Naive thymus-derived CD4-positive, alpha-beta T cell (primary cell): Measurements from ENCODE around the gene MBNL2. TPM values are rescaled to one million over a fixed set of nuclear protein-coding genes. Genes with fewer than 3 reads are reported as not detected.

Experiments used
- ATAC-seq: fragments of 150-1000 bp; cut with Tn5 transposase; 2 replicates; pipeline ENCODE4 v1.10.0; 2021; ENCODE audit warnings: mild to moderate bottlenecking, moderate library complexity
- CTCF ChIA-PET: fragments of 350-600 bp; sonication (Branson Sonifier 250); formaldehyde crosslinking; loops from one replicate; lab custom pipeline; 2021; ENCODE audit warnings: antibody characterized with exemption; lab: Charles Lee
- POLR2A ChIA-PET: fragments of 350-600 bp; sonication (Branson Sonifier 250); formaldehyde crosslinking; loops from one replicate; lab custom pipeline; 2021; ENCODE audit warnings: antibody characterized with exemption, inconsistent platforms; lab: Charles Lee
- DNase-seq, 9 donors: peaks; one replicate each; pipeline versions ENCODE4 v3.0.0 to v3.0.0-alpha.2; 2020 to 2022; ENCODE audit warnings: mixed read lengths in 1 of 9
- H3K27ac ChIP-seq: one replicate; pipeline ENCODE4 v1.7.0; 2013; ENCODE audit warnings: mild to moderate bottlenecking, low read depth, low read length, moderate library complexity
- H3K27me3 ChIP-seq, 2 donors: one replicate each; pipeline ENCODE4 v1.7.0; 2013; ENCODE audit warnings: low read length in 2 of 2, mild to moderate bottlenecking in 2 of 2, moderate library complexity in 2 of 2; ENCODE audit not compliant: control insufficient read depth in 2 of 2, insufficient read depth in 2 of 2
- H3K36me3 ChIP-seq, 3 experiments: 1 replicate in 2 of 3; 2 replicates in 1 of 3; pipeline ENCODE4 v1.7.0; 2013; ENCODE audit warnings: low read length in 3 of 3, mild to moderate bottlenecking in 3 of 3, moderate library complexity in 1 of 3; ENCODE audit not compliant: insufficient read depth in 3 of 3, control insufficient read depth in 2 of 3
- H3K4me1 ChIP-seq, 2 donors: one replicate each; pipeline ENCODE4 v1.7.0; 2013; ENCODE audit warnings: low read length in 2 of 2, mild to moderate bottlenecking in 2 of 2, moderate library complexity in 1 of 2; ENCODE audit not compliant: control insufficient read depth in 2 of 2, insufficient read depth in 2 of 2
- H3K4me3 ChIP-seq: 2 replicates; pipeline ENCODE4 v1.7.0; 2013; ENCODE audit warnings: mild to moderate bottlenecking, low read length
- H3K9me3 ChIP-seq, 3 experiments: 1 replicate in 2 of 3; 2 replicates in 1 of 3; pipeline ENCODE4 v1.7.0; 2013; ENCODE audit warnings: low read length in 3 of 3; ENCODE audit not compliant: control insufficient read depth in 2 of 3
- H3K27ac Mint-ChIP-seq, 9 donors: one replicate each; pipeline ENCODE4 v1.8.0; 2020 to 2022; ENCODE audit warnings: mixed read lengths in 9 of 9, mild to moderate bottlenecking in 8 of 9, moderate library complexity in 5 of 9, inconsistent platforms in 2 of 9
- H3K27me3 Mint-ChIP-seq, 5 donors: one replicate each; pipeline ENCODE4 v1.8.0; 2021 to 2022; ENCODE audit warnings: mixed read lengths in 5 of 5, mild to moderate bottlenecking in 1 of 5
- H3K36me3 Mint-ChIP-seq, 5 donors: one replicate each; pipeline ENCODE4 v1.8.0; 2020 to 2022; ENCODE audit warnings: mixed read lengths in 5 of 5, mild to moderate bottlenecking in 3 of 5, inconsistent platforms in 1 of 5
- H3K4me1 Mint-ChIP-seq, 7 donors: one replicate each; pipeline ENCODE4 v1.8.0; 2020 to 2022; ENCODE audit warnings: mixed read lengths in 7 of 7, mild to moderate bottlenecking in 3 of 7, inconsistent platforms in 1 of 7
- H3K4me3 Mint-ChIP-seq, 10 donors: one replicate each; pipeline ENCODE4 v1.8.0; 2020 to 2022; ENCODE audit warnings: mild to moderate bottlenecking in 10 of 10, mixed read lengths in 10 of 10, moderate library complexity in 6 of 10, inconsistent platforms in 2 of 10
- H3K9me3 Mint-ChIP-seq, 11 donors: one replicate each; pipeline ENCODE4 v1.8.0; 2020 to 2022; ENCODE audit warnings: mixed read lengths in 11 of 11, mild to moderate bottlenecking in 4 of 11, inconsistent platforms in 1 of 11, moderate library complexity in 1 of 11
- intact Hi-C, 2 donors: fragments of 100-400 bp; cut with micrococcal nuclease; formaldehyde crosslinking; loops; one replicate each; pipeline ENCODE4 v1.15.1; 2023
- polyA plus RNA-seq, 2 donors: library from polyadenylated mRNA; unstranded; fragments of 300-500 nt; fragmentation: Illumina TruSeq; gene quantifications; one replicate each; pipeline ENCODE4 v1.2.3, GENCODE V29; 2021
- total RNA-seq, 6 experiments: library from RNA in 5 of 6; stranded (reverse) in 5 of 6; gene quantifications; 1 replicate in 5 of 6; 2 replicates in 1 of 6; pipeline ENCODE4 v1.2.3 and lab custom pipeline; 2021 to 2026

Gene MBNL2
- total and polyA plus RNA-seq, 7 experiments from 2014 or later: 13.4 to 28.6 (median 23.3) TPM

DNA sequence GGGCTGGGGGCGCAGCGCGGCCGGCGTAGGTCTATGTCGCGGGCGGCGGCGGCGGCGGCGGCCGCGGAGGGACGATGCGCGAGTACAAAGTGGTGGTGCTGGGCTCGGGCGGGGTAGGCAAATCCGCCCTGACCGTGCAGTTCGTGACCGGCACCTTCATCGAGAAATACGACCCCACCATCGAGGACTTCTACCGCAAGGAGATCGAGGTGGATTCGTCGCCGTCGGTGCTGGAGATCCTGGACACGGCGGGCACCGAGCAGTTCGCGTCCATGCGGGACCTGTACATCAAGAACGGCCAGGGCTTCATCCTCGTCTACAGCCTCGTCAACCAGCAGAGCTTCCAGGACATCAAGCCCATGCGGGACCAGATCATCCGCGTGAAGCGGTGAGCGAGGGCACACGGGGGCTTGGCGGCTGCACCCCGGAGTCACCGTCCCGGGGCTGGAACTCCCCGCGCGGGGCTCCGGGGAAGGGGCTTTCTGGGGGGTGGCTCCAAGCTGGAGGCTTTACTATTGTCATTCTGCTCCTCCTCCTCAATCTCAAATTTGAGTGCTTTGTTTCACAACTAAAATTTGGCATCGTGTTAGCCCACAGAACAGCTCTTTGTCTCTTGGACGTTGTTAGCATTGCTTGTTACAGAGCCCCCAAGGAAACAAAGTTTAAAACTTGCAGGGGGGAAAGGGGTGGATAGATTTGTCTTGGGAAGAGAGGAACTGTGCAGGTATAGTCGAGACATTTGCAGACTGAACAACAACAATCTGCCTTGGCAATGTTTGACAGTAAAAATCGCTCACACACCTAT, 212.5 kb downstream of the MBNL2 start:
- Mint-ChIP-seq H3K27ac (peak overlapping the region; percentile 53 to 95 (median 87)), H3K27me3 (peaks cover 0 to 7% (median 3%) of the 10 kb centered on the region in 5 donors), H3K4me1 (peaks cover 13 to 36% (median 30%) of the 10 kb centered on the region in 7 donors), H3K4me3 (peak overlapping the region; percentile 90 to 99 (median 93)), H3K36me3 (peaks cover 0 to 5% (median 0%) of the 10 kb centered on the region in 5 donors), H3K9me3 (peaks cover 0 to 4% (median 0%) of the 10 kb centered on the region in 11 donors)
- CTCF ChIA-PET: no interaction called here
- Histone ChIP-seq H3K9me3 (no peaks in the 10 kb centered on the region), H3K4me3 (peak overlapping the region; percentile 63), H3K4me1 (peaks cover 0 to 8% of the 10 kb centered on the region in 2 donors), H3K36me3 (peaks cover 0 to 3% (median 0%) of the 10 kb centered on the region in 3 experiments), H3K27me3 (no peaks in the 10 kb centered on the region), H3K27ac (peak overlapping the region; percentile 56)
- DNase-seq (peak; percentile 22 to 68 (median 45)), ATAC-seq (no peak)
- POLR2A ChIA-PET: interaction anchor here (0.7 to 3.3 kb wide), 10 partner anchors 16 to 1758 kb away, joined by 3 to 32 read pairs (median 4); partner anchors contain the start of genes DNAJC3 and MBNL2
- intact Hi-C loops: loop anchor here in 1 of 2 donors (5.0 to 10.0 kb wide), 3 partner anchors 1480 to 1768 kb away; partner anchors contain the start of gene UBAC2

DNA sequence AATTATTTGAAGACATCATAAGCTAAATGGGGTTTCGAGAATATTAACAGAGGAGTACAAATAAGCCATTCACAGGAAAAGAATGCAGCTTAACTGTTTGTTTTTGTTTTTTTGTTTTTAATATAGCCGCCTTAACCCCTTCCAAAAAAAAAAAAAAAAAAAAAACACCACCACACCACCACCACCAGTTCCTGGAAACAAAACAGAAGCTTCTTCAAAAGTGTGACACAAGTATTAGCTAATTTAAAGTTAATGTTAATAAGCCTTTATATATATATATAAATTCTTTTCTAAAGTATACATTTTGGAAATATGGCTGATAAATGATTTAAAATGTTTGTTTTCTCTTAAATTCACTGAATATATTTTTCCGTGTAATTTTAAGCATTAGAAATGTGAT, 213.2 kb downstream of the MBNL2 start:
- Mint-ChIP-seq H3K36me3 (peaks cover 0 to 5% (median 0%) of the 10 kb centered on the region in 5 donors), H3K27me3 (no peaks in the 10 kb centered on the region), H3K4me1 (peaks cover 13 to 36% (median 30%) of the 10 kb centered on the region in 7 donors), H3K9me3 (peaks cover 0 to 4% (median 0%) of the 10 kb centered on the region in 11 donors), H3K27ac (peak overlapping the region in 8 of 9 donors; percentile 53 to 95 (median 86)), H3K4me3 (peak overlapping the region; percentile 90 to 99 (median 93))
- H3K27ac ChIP-seq: peak overlapping the region; percentile 56
- ATAC-seq (no peak), DNase-seq (no peak)
- peaks cover 0 to 8% of the 10 kb centered on the region in 2 donors for H3K4me1 ChIP-seq
- H3K4me3 ChIP-seq: peak overlapping the region; percentile 63
- intact Hi-C loops: loop anchor here in 1 of 2 donors (10.0 kb wide), 2 partner anchors 1479 to 1649 kb away; no protein-coding TSS in a partner anchor
- H3K27me3 ChIP-seq: no peaks in the 10 kb centered on the region
- POLR2A ChIA-PET: interaction anchor here (1.0 kb wide), 2 partner anchors 25 to 211 kb away, joined by 3 read pairs; no protein-coding TSS in a partner anchor
- CTCF ChIA-PET: no interaction called here
- peaks cover 0 to 3% (median 0%) of the 10 kb centered on the region in 3 experiments for H3K36me3 ChIP-seq
- H3K9me3 ChIP-seq: no peaks in the 10 kb centered on the region

DNA sequence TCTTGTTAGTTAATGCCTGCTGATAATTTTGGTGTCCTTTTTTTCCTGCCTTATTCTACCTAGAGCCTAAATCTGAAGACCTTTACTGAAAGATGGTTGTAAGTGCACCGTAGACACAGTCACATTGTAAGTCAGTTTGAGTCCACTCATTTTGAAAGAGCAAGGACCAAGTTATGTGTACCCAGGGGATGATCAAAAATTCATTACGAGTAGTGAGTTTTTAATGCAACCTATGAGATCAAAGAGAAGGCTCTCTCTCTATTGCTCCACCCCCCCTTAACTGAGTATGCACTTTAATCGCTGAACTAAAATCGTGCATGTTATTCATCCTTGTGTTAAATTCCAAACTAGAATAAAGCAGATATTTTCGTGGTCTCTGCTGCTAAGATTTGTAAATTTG, 213.7 kb downstream of the MBNL2 start:
- Histone ChIP-seq H3K9me3 (no peaks in the 10 kb centered on the region), H3K36me3 (peaks cover 0 to 3% (median 0%) of the 10 kb centered on the region in 3 experiments), H3K27me3 (no peaks in the 10 kb centered on the region), H3K27ac (no peak overlapping the region), H3K4me1 (peaks cover 0 to 8% of the 10 kb centered on the region in 2 donors), H3K4me3 (no peak overlapping the region)
- H3K4me1 Mint-ChIP-seq: peaks cover 13 to 36% (median 30%) of the 10 kb centered on the region in 7 donors
- ATAC-seq: no peak
- intact Hi-C loops: loop anchor here in 1 of 2 donors (10.0 kb wide), 2 partner anchors 1479 to 1649 kb away; no protein-coding TSS in a partner anchor
- no peaks in the 10 kb centered on the region for H3K27me3 Mint-ChIP-seq
- no peak for DNase-seq
- CTCF ChIA-PET: no interaction called here
- peak overlapping the region in 6 of 9 donors; percentile 2 to 77 (median 33) for H3K27ac Mint-ChIP-seq
- H3K36me3 Mint-ChIP-seq: peaks cover 0 to 5% (median 0%) of the 10 kb centered on the region in 5 donors
- H3K4me3 Mint-ChIP-seq: peak overlapping the region; percentile 8 to 95 (median 82)
- H3K9me3 Mint-ChIP-seq: peaks cover 0 to 4% (median 0%) of the 10 kb centered on the region in 11 donors
- POLR2A ChIA-PET: interaction anchor here (1.0 kb wide), 1 partner anchor 25 kb away, joined by 3 read pairs; no protein-coding TSS in a partner anchor

DNA sequence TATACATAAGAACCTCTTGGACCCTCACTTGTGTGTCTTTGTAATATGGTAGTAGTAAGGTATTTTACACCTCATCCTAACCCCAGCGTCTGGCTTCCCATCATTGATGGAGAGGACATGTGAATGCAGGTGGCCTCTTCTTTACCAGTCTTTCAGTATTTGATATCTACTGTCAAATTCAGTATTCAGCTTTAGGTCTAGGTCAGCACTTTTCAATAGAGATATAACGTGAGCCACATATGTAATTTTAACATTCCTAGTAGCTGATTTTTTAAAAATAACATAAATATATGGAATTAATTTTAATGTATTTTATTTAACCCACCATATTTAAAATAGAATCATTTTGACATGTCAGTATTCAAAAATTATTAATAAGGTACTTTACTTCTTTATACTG, 214.7 kb downstream of the MBNL2 start:
- Mint-ChIP-seq H3K27ac (no peak overlapping the region), H3K27me3 (no peaks in the 10 kb centered on the region), H3K4me1 (peaks cover 11 to 35% (median 26%) of the 10 kb centered on the region in 7 donors), H3K9me3 (peaks cover 0 to 4% (median 0%) of the 10 kb centered on the region in 11 donors), H3K4me3 (peak overlapping the region in 4 of 10 donors; percentile 56 to 95 (median 88)), H3K36me3 (peaks cover 0 to 5% (median 0%) of the 10 kb centered on the region in 5 donors)
- H3K4me3 ChIP-seq: no peak overlapping the region
- H3K36me3 ChIP-seq: peaks cover 0 to 3% (median 0%) of the 10 kb centered on the region in 3 experiments
- DNase-seq (no peak), ATAC-seq (no peak)
- no peaks in the 10 kb centered on the region for H3K9me3 ChIP-seq
- intact Hi-C loops: loop anchor here in 1 of 2 donors (10.0 kb wide), 2 partner anchors 1478 to 1648 kb away; no protein-coding TSS in a partner anchor
- POLR2A ChIA-PET: no interaction called here
- peaks cover 0 to 8% of the 10 kb centered on the region in 2 donors for H3K4me1 ChIP-seq
- CTCF ChIA-PET: no interaction called here
- no peaks in the 10 kb centered on the region for H3K27me3 ChIP-seq
- no peak overlapping the region for H3K27ac ChIP-seq

DNA sequence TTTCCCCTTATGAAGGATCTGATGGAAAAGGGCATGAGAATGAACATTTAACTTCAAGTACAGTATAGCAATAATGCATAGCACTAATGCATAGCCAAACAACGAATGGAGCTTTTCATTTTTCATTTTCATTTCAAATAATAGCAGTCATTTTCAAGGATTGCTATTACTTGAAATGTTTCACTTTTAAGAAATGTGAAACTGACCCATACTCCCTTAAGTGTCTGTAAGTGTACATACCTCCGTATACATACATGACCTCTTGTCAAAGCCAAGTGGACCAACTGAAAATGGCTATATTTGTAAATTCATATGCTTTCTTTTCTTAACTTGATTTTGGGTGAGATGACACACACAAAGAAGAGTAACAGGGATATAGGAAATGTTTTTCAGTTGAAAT, 215.6 kb downstream of the MBNL2 start:
- H3K36me3 Mint-ChIP-seq: peaks cover 0 to 5% (median 0%) of the 10 kb centered on the region in 5 donors
- ATAC-seq (no peak), DNase-seq (no peak)
- Histone ChIP-seq H3K36me3 (peaks cover 0 to 3% (median 0%) of the 10 kb centered on the region in 3 experiments), H3K27ac (no peak overlapping the region), H3K4me1 (peaks cover 0 to 8% of the 10 kb centered on the region in 2 donors), H3K4me3 (no peak overlapping the region), H3K9me3 (no peaks in the 10 kb centered on the region), H3K27me3 (no peaks in the 10 kb centered on the region)
- H3K9me3 Mint-ChIP-seq: peaks cover 0 to 4% (median 0%) of the 10 kb centered on the region in 11 donors
- no peak overlapping the region for H3K27ac Mint-ChIP-seq
- CTCF ChIA-PET: no interaction called here
- POLR2A ChIA-PET: no interaction called here
- intact Hi-C loops: loop anchor here in 1 of 2 donors (10.0 kb wide), 2 partner anchors 1477 to 1647 kb away; no protein-coding TSS in a partner anchor
- H3K27me3 Mint-ChIP-seq: no peaks in the 10 kb centered on the region
- peaks cover 10 to 26% (median 21%) of the 10 kb centered on the region in 7 donors for H3K4me1 Mint-ChIP-seq
- H3K4me3 Mint-ChIP-seq: no peak overlapping the region

DNA sequence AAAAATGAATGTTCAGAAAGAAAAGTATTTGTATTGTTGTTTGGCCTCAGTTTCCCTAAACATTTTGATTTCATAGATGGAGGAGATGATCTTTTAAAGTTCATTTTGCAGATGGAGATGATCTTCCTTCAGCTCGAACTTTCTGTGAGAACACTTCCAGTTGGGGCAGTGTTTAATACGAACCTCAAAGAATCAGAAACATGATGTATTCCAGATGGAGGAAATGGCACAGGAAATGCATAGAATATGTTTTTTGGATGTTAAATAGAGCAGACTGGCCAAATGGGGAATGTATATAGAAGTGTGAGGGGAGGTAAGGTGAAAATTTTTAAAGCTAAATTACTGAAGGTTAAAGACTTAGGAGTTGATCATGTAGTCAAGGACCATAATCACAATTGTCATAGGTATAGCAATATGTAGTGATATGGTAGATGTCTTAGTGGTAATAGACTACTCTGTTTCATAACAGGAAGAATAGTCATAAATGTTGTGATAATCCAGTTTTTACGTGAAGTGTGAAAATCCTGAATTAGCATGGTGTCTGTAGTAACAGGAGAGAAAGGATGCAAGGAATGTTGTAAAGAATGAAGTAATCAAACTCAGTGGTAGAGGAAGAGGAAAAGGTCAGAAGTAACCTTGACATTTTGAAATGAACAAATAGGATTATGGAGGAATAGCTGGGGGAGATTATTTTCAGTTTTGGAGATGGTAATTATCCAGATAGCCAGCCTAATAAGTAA, 216.9 kb downstream of the MBNL2 start:
- peaks cover 0 to 8% of the 10 kb centered on the region in 2 donors for H3K4me1 ChIP-seq
- no peak for DNase-seq
- ChIA-PET POLR2A (no interaction called here), CTCF (no interaction called here)
- no peak overlapping the region for H3K4me3 ChIP-seq
- H3K27ac Mint-ChIP-seq: no peak overlapping the region
- no peaks in the 10 kb centered on the region for H3K9me3 Mint-ChIP-seq
- no peak overlapping the region for H3K4me3 Mint-ChIP-seq
- H3K36me3 ChIP-seq: no peaks in the 10 kb centered on the region
- H3K27ac ChIP-seq: no peak overlapping the region
- H3K27me3 ChIP-seq: no peaks in the 10 kb centered on the region
- H3K4me1 Mint-ChIP-seq: peaks cover 10 to 24% (median 20%) of the 10 kb centered on the region in 7 donors
- ATAC-seq: no peak
- H3K9me3 ChIP-seq: no peaks in the 10 kb centered on the region
- H3K27me3 Mint-ChIP-seq: no peaks in the 10 kb centered on the region
- H3K36me3 Mint-ChIP-seq: peaks cover 0 to 7% (median 0%) of the 10 kb centered on the region in 5 donors
- intact Hi-C loops: loop anchor here in 1 of 2 donors (10.0 kb wide), 2 partner anchors 1476 to 1646 kb away; no protein-coding TSS in a partner anchor
